A549 (cell line): ENCODE results near the gene PPL. TPM values are rescaled to one million over a fixed set of nuclear protein-coding genes. Genes with fewer than 3 reads are reported as not detected.

Experiments
- ATAC-seq, 2 experiments: fragments of 200-7000 bp in 1 of 2; fragments of >200 bp in 1 of 2; cut with Nextera tagmentation in 1 of 2; cut with Tn5 transposase in 1 of 2; 3 replicates each; pipeline versions ENCODE4 v1.8.0 to v1.9.1; 2018 to 2020; ENCODE audit warnings: mild to moderate bottlenecking in 1 of 2, moderate library complexity in 1 of 2
- CTCF ChIA-PET: fragments of 300-600 bp; sonication (Branson Sonifier 250); formaldehyde crosslinking; extraction: SDS; loops from one replicate; lab custom pipeline; 2021; ENCODE audit warnings: antibody characterized with exemption, inconsistent platforms; lab: Yijun Ruan, JAX
- POLR2A ChIA-PET: fragments of 350-600 bp; formaldehyde crosslinking; extraction: SDS; loops from one replicate; lab custom pipeline; 2021; ENCODE audit warnings: antibody characterized with exemption, inconsistent platforms; lab: Yijun Ruan, JAX
- DNase-seq, 2 experiments: peaks; one replicate each; pipeline versions ENCODE4 v3.0.0 to v3.0.0-alpha.2; 2011 to 2016; ENCODE audit warnings: low read depth in 1 of 2, low spot score in 1 of 2
- FAIRE-seq: peaks from 2 replicates; lab custom pipeline; 2011; peaks lifted over from hg19 to GRCh38; lab: Jason Lieb, UNC
- H3K27ac ChIP-seq, 2 experiments: fragments of >200 bp; sonication (Bioruptor Twin); formaldehyde crosslinking; 3 replicates each; pipeline ENCODE4 v1.5.1; 2016 to 2017
- H3K4me1 ChIP-seq: fragments of >200 bp; sonication (Bioruptor Twin); formaldehyde crosslinking; 3 replicates; pipeline ENCODE4 v1.6.1; 2016
- H3K4me2 ChIP-seq: fragments of >200 bp; sonication (Bioruptor Twin); formaldehyde crosslinking; 3 replicates; pipeline ENCODE4 v1.6.1; 2016
- H3K4me3 ChIP-seq: fragments of >200 bp; sonication (Bioruptor Twin); formaldehyde crosslinking; 3 replicates; pipeline ENCODE4 v1.5.1; 2016
- H3K9me3 ChIP-seq: fragments of >200 bp; sonication (Bioruptor Twin); formaldehyde crosslinking; 3 replicates; pipeline ENCODE4 v1.6.1; 2016
- BHLHE40 ChIP-seq: IDR thresholded peaks from 2 replicates; pipeline ENCODE4 v1.6.1; 2012; ENCODE audit warnings: low read depth, low read length, inconsistent platforms
- CHD4 ChIP-seq: fragments of 200-600 bp; sonication (generic); IDR thresholded peaks from 2 replicates; pipeline ENCODE4 v1.6.1; 2016; ENCODE audit warnings: antibody characterized with exemption, mild to moderate bottlenecking, borderline replicate concordance
- CTCF ChIP-seq: fragments of >200 bp; sonication (Bioruptor Twin); formaldehyde crosslinking; IDR thresholded peaks from 3 replicates; pipeline ENCODE4 v1.5.1; 2016
- EP300 ChIP-seq, 2 experiments: fragments of >200 bp; sonication (Bioruptor Twin); formaldehyde crosslinking; IDR thresholded peaks; 2 replicates in 1 of 2; 3 replicates in 1 of 2; pipeline ENCODE4 v1.6.1; 2016 to 2017
- FOSL2 ChIP-seq, 2 experiments: fragments of 450-650 bp in 1 of 2; fragments of >200 bp in 1 of 2; sonication (Bioruptor Twin) in 1 of 2; formaldehyde crosslinking; IDR thresholded peaks; 2 replicates each; pipeline versions ENCODE4 v1.5.0 to v1.6.1; 2016 to 2020; ENCODE audit warnings: mild to moderate bottlenecking in 1 of 2, moderate library complexity in 1 of 2
- FOXS1 ChIP-seq: fragments of 250-450 bp; sonication (Bioruptor Pico); IDR thresholded peaks from 2 replicates; pipeline ENCODE4 v1.5.0; 2020; ENCODE audit warnings: mild to moderate bottlenecking, moderate library complexity
- GATA3 ChIP-seq: IDR thresholded peaks from 2 replicates; pipeline ENCODE4 v1.6.1; 2012; ENCODE audit warnings: borderline replicate concordance
- HES2 ChIP-seq: fragments of >200 bp; sonication (Bioruptor Twin); formaldehyde crosslinking; IDR thresholded peaks from 2 replicates; pipeline ENCODE4 v1.6.1; 2016
- HEYL ChIP-seq: fragments of 250-450 bp; sonication (Bioruptor Pico); IDR thresholded peaks from 2 replicates; pipeline ENCODE4 v1.8.0; 2021; ENCODE audit warnings: mild to moderate bottlenecking, moderate library complexity
- HMGXB4 ChIP-seq: fragments of 250-450 bp; sonication (Bioruptor Pico); IDR thresholded peaks from 2 replicates; pipeline ENCODE4 v1.5.0; 2021; ENCODE audit warnings: mild to moderate bottlenecking, moderate library complexity, borderline replicate concordance
- HOXB13 ChIP-seq: fragments of 250-450 bp; sonication (Bioruptor Pico); IDR thresholded peaks from 2 replicates; pipeline ENCODE4 v1.5.0; 2020; ENCODE audit warnings: low read depth, mild to moderate bottlenecking, moderate library complexity
- KDM1A ChIP-seq: fragments of 200-600 bp; sonication (generic); IDR thresholded peaks from 2 replicates; pipeline ENCODE4 v1.6.1; 2016; ENCODE audit warnings: low read depth, mild to moderate bottlenecking
- KDM5A ChIP-seq: fragments of 200-600 bp; sonication (generic); IDR thresholded peaks from 2 replicates; pipeline ENCODE4 v1.6.1; 2016; ENCODE audit warnings: antibody characterized with exemption, mild to moderate bottlenecking
- MAZ ChIP-seq: fragments of 150-350 bp; IDR thresholded peaks from 2 replicates; pipeline ENCODE4 v1.6.1; 2014; ENCODE audit warnings: antibody characterized with exemption, low read depth, low read length, borderline replicate concordance
- NFE2L2 ChIP-seq: fragments of 150-350 bp; conservative IDR thresholded peaks from 2 replicates; pipeline ENCODE4 v1.6.1; 2014; ENCODE audit warnings: low read length
- POLR2A ChIP-seq: IDR thresholded peaks from 2 replicates; pipeline ENCODE4 v1.6.1; 2012; ENCODE audit warnings: mild to moderate bottlenecking, low read length
- POLR2AphosphoS2 ChIP-seq: conservative IDR thresholded peaks from 2 replicates; pipeline ENCODE4 v1.6.1; 2012; ENCODE audit warnings: low read length, improper control_type of control experiment, inconsistent platforms
- RCOR1 ChIP-seq: fragments of 150-350 bp; IDR thresholded peaks from 2 replicates; pipeline ENCODE4 v1.6.1; 2014; ENCODE audit warnings: antibody characterized with exemption, low read length, low read depth
- RNF2 ChIP-seq: fragments of 200-600 bp; sonication (generic); IDR thresholded peaks from 2 replicates; pipeline ENCODE4 v1.6.1; 2016; ENCODE audit warnings: low read depth, mild to moderate bottlenecking, antibody characterized with exemption, moderate library complexity, borderline replicate concordance
- TP53 ChIP-seq: fragments of 250-450 bp; sonication (Bioruptor Pico); IDR thresholded peaks from 2 replicates; pipeline ENCODE4 v1.5.0; 2021; ENCODE audit warnings: mild to moderate bottlenecking, moderate library complexity
- USF2 ChIP-seq: fragments of 450-650 bp; IDR thresholded peaks from 2 replicates; pipeline ENCODE4 v1.6.1; 2014; ENCODE audit warnings: antibody characterized with exemption
- ZC3H11A ChIP-seq: fragments of 450-650 bp; IDR thresholded peaks from 2 replicates; pipeline ENCODE4 v1.6.1; 2014; ENCODE audit warnings: antibody characterized with exemption, mild to moderate bottlenecking
- ZFP36 ChIP-seq: fragments of 450-650 bp; IDR thresholded peaks from 2 replicates; pipeline ENCODE4 v1.6.1; 2014; ENCODE audit warnings: borderline replicate concordance; ENCODE audit not compliant: partially characterized antibody
- ZSCAN20 ChIP-seq: fragments of 250-450 bp; sonication (Bioruptor Pico); IDR thresholded peaks from 2 replicates; pipeline ENCODE4 v1.8.0; 2022; ENCODE audit warnings: mild to moderate bottlenecking, moderate library complexity
- whole genome bisulfite sequencing: methylation state at CpG from one replicate; pipeline ENCODE4 v1.1.6; 2017; ENCODE audit errors: missing lambda C conversion rate; 5-methylcytosine and 5-hydroxymethylcytosine counted together
- polyA plus RNA-seq, 4 experiments: library from polyadenylated mRNA; depleted of rRNA in 3 of 4; stranded (reverse); fragments of >200 nt; fragmentation: RNase III in 1 of 4; extraction: RNeasy Plus Mini Kit Qiagen cat#74134 plus additional on column Dnase treatment in 1 of 4; gene quantifications; 2 replicates in 3 of 4; 3 replicates in 1 of 4; pipeline ENCODE4 v1.2.3, GENCODE V29; 2011 to 2017

Gene PPL
- polyA plus RNA-seq, 2 of the 4 experiments (the other 2 are of a cell fraction) = 1.8 to 2.6 TPM

- FAIRE-seq = no peak
- H3K27ac ChIP-seq = no peak overlapping the region
- CTCF ChIA-PET = interaction anchor here (0.7 to 1.4 kb wide), 4 partner anchors 43 to 133 kb away, joined by 3 to 4 read pairs (median 3); no protein-coding TSS in a partner anchor
- H3K4me1 ChIP-seq = no peaks in the 10 kb centered on the region
- DNase-seq = no peak
- no peak overlapping the region for H3K4me2 ChIP-seq
- WGBS = 95% methylated on average over 6 of the region's 12 CpGs
- no peaks in the 10 kb centered on the region for H3K9me3 ChIP-seq
- POLR2A ChIA-PET = no interaction called here
- ATAC-seq = no peak
- TF ChIP-seq HEYL (CRISPR knock-in tag) = no peak
- no peak for TF ChIP-seq TP53 (CRISPR knock-in tag)
- no peak for TF ChIP-seq GATA3
- TF ChIP-seq CTCF = no peak
- H3K4me3 ChIP-seq = no peak overlapping the region
Measured at GRCh38 chr16:4891886-4892216, 45.1 kb downstream of the PPL start.

- TF ChIP-seq FOXS1 (no peak), RNF2 (no peak), GATA3 (no peak)
Measured at GRCh38 chr16:4891097-4891885, 45.7 kb downstream of the PPL start.

GRCh38 chr16:4890686-4891085 lies 46.3 kb downstream of the PPL start:
- ChIA-PET POLR2A (no interaction called here), CTCF (interaction anchor here (0.6 to 1.2 kb wide), 4 partner anchors 11 to 70 kb away, joined by 3 to 4 read pairs (median 3); no protein-coding TSS in a partner anchor)
- Histone ChIP-seq H3K4me3 (no peak overlapping the region), H3K9me3 (no peaks in the 10 kb centered on the region), H3K4me2 (no peak overlapping the region), H3K4me1 (no peaks in the 10 kb centered on the region), H3K27ac (no peak overlapping the region)
- no peak for DNase-seq
- no peak for FAIRE-seq
- TF ChIP-seq POLR2A = no peak
- no peak for TF ChIP-seq ZFP36
- TF ChIP-seq KDM5A = no peak
- TF ChIP-seq USF2 = no peak
- no peak for TF ChIP-seq CHD4
- no peak for TF ChIP-seq EP300 (IDR thresholded peaks at IDR 0.05)
- no peak for TF ChIP-seq NFE2L2
- 96% methylated on average over 16 of the region's 16 CpGs for WGBS
- no peak for ATAC-seq

More at GRCh38 chr16:4891097-4891885, 45.7 kb downstream of the PPL start:
- ChIA-PET POLR2A (no interaction called here), CTCF (interaction anchor here (0.6 to 1.3 kb wide), 6 partner anchors 10 to 134 kb away, joined by 3 to 4 read pairs (median 3); no protein-coding TSS in a partner anchor)
- no peak for FAIRE-seq
- 89% methylated on average over 16 of the region's 16 CpGs for WGBS
- DNase-seq = no peak
- Histone ChIP-seq H3K4me3 (no peak overlapping the region), H3K4me2 (no peak overlapping the region), H3K9me3 (no peaks in the 10 kb centered on the region), H3K27ac (no peak overlapping the region), H3K4me1 (no peaks in the 10 kb centered on the region)
- no peak for ATAC-seq

GRCh38 chr16:4890026-4890425 lies 46.9 kb downstream of the PPL start:
- H3K27ac ChIP-seq = no peak overlapping the region
- DNase-seq = no peak
- ATAC-seq = no peak
- FAIRE-seq = no peak
- H3K4me3 ChIP-seq = no peak overlapping the region
- no peak overlapping the region for H3K4me2 ChIP-seq
- ChIA-PET CTCF (no interaction called here), POLR2A (no interaction called here)
- 86% methylated on average over 11 of the region's 11 CpGs for WGBS
- H3K4me1 ChIP-seq = no peaks in the 10 kb centered on the region
- no peaks in the 10 kb centered on the region for H3K9me3 ChIP-seq
- TF ChIP-seq GATA3 = no peak
- TF ChIP-seq USF2 = no peak
- TF ChIP-seq ZC3H11A = no peak
- no peak for TF ChIP-seq FOSL2 (IDR thresholded peaks at IDR 0.05)
- TF ChIP-seq FOSL2 (CRISPR knock-in tag; IDR thresholded peaks at IDR 0.05) = no peak
- TF ChIP-seq NFE2L2 = no peak
- no peak for TF ChIP-seq POLR2AphosphoS2
- TF ChIP-seq HEYL (CRISPR knock-in tag) = no peak
- no peak for TF ChIP-seq HES2
- TF ChIP-seq HOXB13 (CRISPR knock-in tag) = no peak
- no peak for TF ChIP-seq TP53 (CRISPR knock-in tag)
- no peak for TF ChIP-seq ZSCAN20 (CRISPR knock-in tag)
- TF ChIP-seq HMGXB4 (CRISPR knock-in tag) = no peak
- TF ChIP-seq KDM1A = no peak
- TF ChIP-seq RCOR1 = no peak
- no peak for TF ChIP-seq MAZ
- no peak for TF ChIP-seq BHLHE40
